Right lobe of liver (tissue), 6 donors: Measurements from ENCODE around the gene FBXO21. TPM values are rescaled to one million over a fixed set of nuclear protein-coding genes. Genes with fewer than 3 reads are reported as not detected.
A peak's percentile ranks its signal among the peaks of the same experiment; 100 is the strongest.

Experiments used
- ATAC-seq, 4 donors: fragments of 200-7000 bp; cut with Tn5 transposase; one replicate each; pipeline ENCODE4 v1.9.1; 2020; ENCODE audit warnings: mild to moderate bottlenecking in 4 of 4, moderate library complexity in 4 of 4
- DNase-seq, 3 donors: peaks; one replicate each; pipeline ENCODE4 v3.0.0-alpha.2; 2020
- H3K27ac ChIP-seq, 3 donors: fragments of 200-600 bp; one replicate each; pipeline ENCODE4 v1.8.0; 2022
- H3K27me3 ChIP-seq, 2 donors: fragments of 200-600 bp; one replicate each; pipeline ENCODE4 v1.8.0; 2022
- H3K36me3 ChIP-seq, 4 donors: fragments of 200-600 bp; sonication (generic) in 1 of 4; one replicate each; pipeline versions ENCODE4 v1.5.1 to v1.8.0; 2017 to 2022; ENCODE audit warnings: control low read depth in 1 of 4
- H3K4me1 ChIP-seq, 4 donors: fragments of 200-600 bp; sonication (generic) in 1 of 4; one replicate each; pipeline versions ENCODE4 v1.5.1 to v1.8.0; 2017 to 2022; ENCODE audit warnings: control low read depth in 1 of 4
- H3K4me3 ChIP-seq, 3 donors: fragments of 200-600 bp; one replicate each; pipeline ENCODE4 v1.8.0; 2022
- H3K9me3 ChIP-seq, 4 donors: fragments of 200-600 bp; sonication (generic) in 1 of 4; one replicate each; pipeline versions ENCODE4 v1.5.1 to v1.8.0; 2017 to 2022; ENCODE audit warnings: control low read depth in 1 of 4
- POLR2A ChIP-seq: fragments of 450-650 bp; IDR thresholded peaks from one replicate; pipeline ENCODE4 v1.6.1; 2017; ENCODE audit warnings: antibody characterized with exemption, mild to moderate bottlenecking
- WGBS: methylation state at CpG from one replicate; pipeline ENCODE4 v1.1.6; 2018; ENCODE audit warnings: low coverage, low lambda C conversion rate; ENCODE audit not compliant: insufficient coverage; ENCODE audit errors: missing lambda C conversion rate; 5-methylcytosine and 5-hydroxymethylcytosine counted together
- intact Hi-C, 2 donors: fragments of 100-400 bp; cut with DNase I; formaldehyde crosslinking; loops; one replicate each; pipeline versions ENCODE4 v1.11.2 to v1.14.1; 2022
- total RNA-seq, 6 experiments: library from RNA; depleted of rRNA in 2 of 6; stranded (reverse); fragments of >200 nt in 2 of 6; fragmentation: NEBNext Ultra II Directional in 3 of 6; extraction: Animal tissue kit (Norgen Biotek cat#: 25700) in 3 of 6; gene quantifications; one replicate each; pipeline versions ENCODE4 v1.1.0 to v1.2.4, GENCODE V29; 2016 to 2023
- TF ChIP-seq, protein P1 (sequence below), 4 donors: fragments of 200-600 bp in 3 of 4; fragments of 450-650 bp in 1 of 4; IDR thresholded peaks; one replicate each; pipeline versions ENCODE4 v1.5.1 to v1.8.0; 2016 to 2022; ENCODE audit warnings: antibody characterized with exemption in 4 of 4, mild to moderate bottlenecking in 2 of 4
- donor health status: DM: no; HTN: yes; CAD: no.
- donor health status: DM: no; HTN: no; CAD: no.
- donor health status: DM: no; HTN: no; CAD: no.
- donor health status: DM: no; HTN: yes; CAD: no.
- donor health status: DM: no; HTN: yes; CAD: no.

Gene FBXO21
- total RNA-seq, 6 experiments from 2014 or later, result 12.8 to 28.7 (median 20.1) TPM

DNA sequence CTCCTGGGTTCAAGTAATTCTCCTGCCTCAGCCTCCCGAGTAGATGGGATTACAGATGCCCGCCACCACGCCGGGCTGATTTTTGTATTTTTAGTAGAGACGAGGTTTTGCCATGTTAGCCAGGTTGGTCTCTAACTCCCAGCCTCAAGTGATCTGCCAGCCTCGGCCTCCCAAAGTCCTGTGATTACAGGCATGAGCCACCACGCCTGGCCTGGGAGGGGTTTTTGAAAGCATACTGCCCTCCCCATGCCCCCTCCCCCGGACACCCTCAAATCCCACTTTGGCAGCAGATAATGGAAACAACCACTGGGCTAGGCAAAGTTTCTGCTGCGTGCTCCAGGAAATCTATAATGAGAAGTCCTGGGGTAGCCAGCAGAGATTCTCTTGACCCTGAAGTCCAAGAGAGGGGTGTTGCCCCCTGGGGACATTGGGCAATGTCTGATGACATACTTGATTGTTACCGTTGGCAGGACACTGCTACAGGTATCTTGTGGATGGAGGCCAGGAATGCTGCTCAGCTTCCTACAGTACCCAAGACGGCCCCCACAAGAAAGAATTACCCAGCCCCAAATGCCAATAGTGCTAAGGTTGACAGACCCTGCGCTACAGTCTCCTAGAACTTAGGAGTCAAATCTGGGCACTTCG is 18.7 kb upstream of the FBXO21 start:
- peaks cover 0 to 16% (median 2%) of the 10 kb centered on the region in 4 donors for H3K4me1 ChIP-seq
- intact Hi-C loops, result no loop called here
- 87% methylated on average over 7 of the region's 13 CpGs for WGBS
- H3K27me3 ChIP-seq, result no peaks in the 10 kb centered on the region
- DNase-seq, result peak in 1 of 3 donors; percentile 20
- H3K27ac ChIP-seq, result no peak overlapping the region
- no peak for TF ChIP-seq POLR2A
- TF ChIP-seq, protein P1, sequence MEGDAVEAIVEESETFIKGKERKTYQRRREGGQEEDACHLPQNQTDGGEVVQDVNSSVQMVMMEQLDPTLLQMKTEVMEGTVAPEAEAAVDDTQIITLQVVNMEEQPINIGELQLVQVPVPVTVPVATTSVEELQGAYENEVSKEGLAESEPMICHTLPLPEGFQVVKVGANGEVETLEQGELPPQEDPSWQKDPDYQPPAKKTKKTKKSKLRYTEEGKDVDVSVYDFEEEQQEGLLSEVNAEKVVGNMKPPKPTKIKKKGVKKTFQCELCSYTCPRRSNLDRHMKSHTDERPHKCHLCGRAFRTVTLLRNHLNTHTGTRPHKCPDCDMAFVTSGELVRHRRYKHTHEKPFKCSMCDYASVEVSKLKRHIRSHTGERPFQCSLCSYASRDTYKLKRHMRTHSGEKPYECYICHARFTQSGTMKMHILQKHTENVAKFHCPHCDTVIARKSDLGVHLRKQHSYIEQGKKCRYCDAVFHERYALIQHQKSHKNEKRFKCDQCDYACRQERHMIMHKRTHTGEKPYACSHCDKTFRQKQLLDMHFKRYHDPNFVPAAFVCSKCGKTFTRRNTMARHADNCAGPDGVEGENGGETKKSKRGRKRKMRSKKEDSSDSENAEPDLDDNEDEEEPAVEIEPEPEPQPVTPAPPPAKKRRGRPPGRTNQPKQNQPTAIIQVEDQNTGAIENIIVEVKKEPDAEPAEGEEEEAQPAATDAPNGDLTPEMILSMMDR (IDR thresholded peaks at IDR 0.05), result no peak
- ATAC-seq, result peak in 1 of 4 donors; percentile 12
- H3K9me3 ChIP-seq, result no peaks in the 10 kb centered on the region
- H3K36me3 ChIP-seq, result no peaks in the 10 kb centered on the region
- H3K4me3 ChIP-seq, result no peak overlapping the region

DNA sequence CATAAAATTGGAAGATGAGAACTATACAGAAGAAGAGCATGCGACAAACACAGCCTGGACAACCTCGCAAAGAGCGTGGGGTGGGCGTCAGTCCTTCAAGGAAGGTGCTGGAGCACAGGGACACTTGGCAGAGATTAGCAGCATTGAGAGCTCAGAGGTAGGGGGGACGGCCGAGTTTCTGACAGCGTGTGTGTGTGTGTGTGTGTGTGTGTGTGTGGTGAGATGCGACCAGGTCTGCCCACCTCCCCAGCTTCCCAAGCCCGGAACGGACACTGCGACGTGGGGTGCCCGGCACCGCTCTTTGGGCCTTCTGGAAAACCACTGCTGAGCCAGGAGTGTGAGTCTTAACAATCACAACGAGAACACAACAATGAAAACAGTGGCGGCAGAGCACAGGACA is 17.9 kb upstream of the FBXO21 start:
- intact Hi-C loops, result no loop called here
- Histone ChIP-seq H3K36me3 (no peaks in the 10 kb centered on the region), H3K4me3 (no peak overlapping the region), H3K27ac (no peak overlapping the region), H3K9me3 (no peaks in the 10 kb centered on the region), H3K4me1 (peaks cover 0 to 16% (median 2%) of the 10 kb centered on the region in 4 donors), H3K27me3 (no peaks in the 10 kb centered on the region)
- WGBS, result 73% methylated on average over 7 of the region's 16 CpGs
- DNase-seq (peak in 1 of 3 donors; percentile 31), ATAC-seq (no peak)
- no peak for TF ChIP-seq POLR2A
- TF ChIP-seq, protein P1 (IDR thresholded peaks at IDR 0.05), result no peak

DNA sequence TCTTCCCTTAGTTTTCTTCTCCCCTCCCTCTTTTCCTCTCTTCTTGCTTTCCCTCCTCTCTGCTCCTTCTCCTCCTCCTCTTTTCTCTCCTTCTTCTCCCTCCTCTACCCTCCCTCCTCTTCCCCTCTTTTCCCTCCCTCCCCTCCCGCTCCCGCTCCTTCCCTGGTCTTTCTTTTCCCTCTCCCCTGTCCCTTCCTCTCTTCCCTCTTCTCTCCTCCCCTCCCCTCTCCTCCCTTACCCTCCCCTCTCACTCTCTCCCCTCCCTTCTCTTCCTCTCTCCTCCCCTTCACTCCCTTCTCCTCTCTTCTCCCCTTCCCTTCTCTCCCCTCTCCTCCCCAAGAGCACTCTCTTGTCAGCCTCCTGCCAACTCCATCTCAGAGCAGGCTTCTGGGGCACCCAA is 17.4 kb upstream of the FBXO21 start:
- 72% methylated on average over 2 of the region's 2 CpGs for WGBS
- H3K4me1 ChIP-seq, result peaks cover 0 to 16% (median 2%) of the 10 kb centered on the region in 4 donors
- no peak overlapping the region for H3K4me3 ChIP-seq
- H3K36me3 ChIP-seq, result no peaks in the 10 kb centered on the region
- DNase-seq, result peak in 1 of 3 donors; percentile 3
- H3K9me3 ChIP-seq, result no peaks in the 10 kb centered on the region
- intact Hi-C loops, result no loop called here
- no peak overlapping the region for H3K27ac ChIP-seq
- ATAC-seq, result no peak
- H3K27me3 ChIP-seq, result no peaks in the 10 kb centered on the region
- TF ChIP-seq, protein P1 (IDR thresholded peaks at IDR 0.05), result no peak
- TF ChIP-seq POLR2A, result no peak

DNA sequence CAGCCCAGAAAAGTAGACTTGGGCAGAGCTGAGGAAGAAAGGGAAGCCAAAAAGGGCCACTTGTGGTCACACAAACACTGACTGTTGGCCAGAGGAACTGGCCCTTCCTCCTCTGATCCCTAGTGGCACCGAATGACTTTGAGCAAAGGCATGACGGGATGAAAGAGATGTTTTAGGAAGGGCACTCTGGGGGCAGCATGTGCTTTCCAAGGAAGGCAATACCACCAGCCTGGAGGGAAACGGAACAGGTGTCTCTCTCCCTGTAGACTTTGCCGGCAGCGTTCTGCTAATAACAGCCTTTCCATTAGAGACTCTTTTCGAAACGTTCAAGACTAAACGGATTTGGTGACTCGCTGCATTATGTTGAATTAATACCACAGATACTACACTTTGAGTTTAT is 12.3 kb upstream of the FBXO21 start:
- no peak overlapping the region for H3K27ac ChIP-seq
- no peak for DNase-seq
- H3K9me3 ChIP-seq, result no peaks in the 10 kb centered on the region
- H3K36me3 ChIP-seq, result no peaks in the 10 kb centered on the region
- H3K4me1 ChIP-seq, result no peaks in the 10 kb centered on the region
- no peak for TF ChIP-seq POLR2A
- TF ChIP-seq, protein P1 (IDR thresholded peaks at IDR 0.05), result no peak
- ATAC-seq, result no peak
- 79% methylated on average over 5 of the region's 9 CpGs for WGBS
- H3K27me3 ChIP-seq, result no peaks in the 10 kb centered on the region
- H3K4me3 ChIP-seq, result no peak overlapping the region
- intact Hi-C loops, result no loop called here
